ENCODE results near the gene SORCS1. TPM values are rescaled to one million over a fixed set of nuclear protein-coding genes. Genes with fewer than 3 reads are reported as not detected.
"Not testable (repeated sequence)": the region's sequence is repeated elsewhere in the genome, so short reads cannot be mapped to it uniquely, and the experiment has no call there.

The SORCS1 gene
- total and polyA plus RNA-seq, 12 donors, result 0.30 to 5.5 (median 1.3) TPM

- H3K4me1 ChIP-seq, result peaks cover 0 to 5% (median 0%) of the 10 kb centered on the region in 9 donors
- intact Hi-C loops (cut with DNase I), result no loop called here
- no peak overlapping the region for H3K27ac ChIP-seq
- H3K4me3 ChIP-seq, result no peak overlapping the region
- no peak for DNase-seq
- TF ChIP-seq CTCF (IDR thresholded peaks at IDR 0.05), result no peak
- WGBS, 2 donors, result 65 to 72% methylated on average over 5 of the region's 5 CpGs
- no peaks in the 10 kb centered on the region for H3K27me3 ChIP-seq
- no peaks in the 10 kb centered on the region for H3K36me3 ChIP-seq
- no peak for ATAC-seq
- H3K9me3 ChIP-seq, result no peaks in the 10 kb centered on the region
Measured at GRCh38 chr10:107031931-107032699, 132.4 kb downstream of the SORCS1 start.

GRCh38 chr10:107028236-107028635 lies 136.3 kb downstream of the SORCS1 start:
- Histone ChIP-seq H3K4me3 (no peak overlapping the region), H3K27ac (no peak overlapping the region), H3K9me3 (no peaks in the 10 kb centered on the region), H3K36me3 (no peaks in the 10 kb centered on the region), H3K4me1 (peaks cover 0 to 5% (median 0%) of the 10 kb centered on the region in 9 donors), H3K27me3 (peaks cover 0 to 5% (median 0%) of the 10 kb centered on the region in 7 donors)
- intact Hi-C loops (cut with DNase I), result no loop called here
- 78 to 82% methylated on average over 2 of the region's 2 CpGs for WGBS, 2 donors
- no peak for DNase-seq
- ATAC-seq, result no peak
- no peak for TF ChIP-seq CTCF (IDR thresholded peaks at IDR 0.05)

GRCh38 chr10:107025676-107026075 lies 138.8 kb downstream of the SORCS1 start:
- no peak for DNase-seq
- intact Hi-C loops (cut with DNase I), result no loop called here
- peaks cover 0 to 9% (median 0%) of the 10 kb centered on the region in 7 donors for H3K27me3 ChIP-seq
- H3K27ac ChIP-seq, result no peak overlapping the region
- H3K36me3 ChIP-seq, result no peaks in the 10 kb centered on the region
- H3K4me1 ChIP-seq, result no peaks in the 10 kb centered on the region
- ATAC-seq, result no peak
- 14 to 15% methylated on average over 4 of the region's 4 CpGs for WGBS, 2 donors
- H3K9me3 ChIP-seq, result no peaks in the 10 kb centered on the region
- no peak overlapping the region for H3K4me3 ChIP-seq
- TF ChIP-seq CTCF (IDR thresholded peaks at IDR 0.05), result no peak

GRCh38 chr10:107024033-107024432 lies 140.5 kb downstream of the SORCS1 start:
- H3K27ac ChIP-seq; H3K4me1 ChIP-seq; intact Hi-C loops (cut with DNase I); H3K36me3 ChIP-seq; H3K4me3 ChIP-seq; ATAC-seq; DNase-seq; H3K9me3 ChIP-seq; H3K27me3 ChIP-seq: not testable (repeated sequence)
- 91 to 98% methylated on average over 3 of the region's 3 CpGs for WGBS, 2 donors
